Measurements from ENCODE around the gene ARG2.

ARG2 gene

GRCh38 chr14:67695394-67695949, 75.8 kb downstream of the ARG2 start, which contains the start of gene RDH11:
Gene RDH11, minus strand, starts transcription at chr14:67695764. Its CDS starts 61 bp downstream, at chr14:67695703.
- DNase-seq: peak; percentile 89

GRCh38 chr14:67697006-67697405, 77.3 kb downstream of the ARG2 start:
- no peak for DNase-seq

GRCh38 chr14:67698179-67698578, 78.5 kb downstream of the ARG2 start:
- DNase-seq: no peak

All from CD4-positive, alpha-beta T cell treated with Interleukin-10 for 1 hour (primary cell).